ENCODE data around the gene STAT2.
"Not testable (repeated sequence)": the region's sequence is repeated elsewhere in the genome, so short reads cannot be mapped to it uniquely, and the experiment has no call there.

Gene STAT2

GRCh38 chr12:56324206-56324605 lies 35.7 kb downstream of the STAT2 start:
- DNase-seq, result peak; percentile 52

GRCh38 chr12:56321610-56322009 lies 38.3 kb downstream of the STAT2 start:
- DNase-seq, result not testable (repeated sequence)

GRCh38 chr12:56321027-56321426 lies 38.9 kb downstream of the STAT2 start:
- DNase-seq, result no peak

- no peak for DNase-seq
Measured at GRCh38 chr12:56317675-56318074, 42.2 kb downstream of the STAT2 start.

- DNase-seq, result peak; percentile 100
Measured at GRCh38 chr12:56315622-56316473, 44.1 kb downstream of the STAT2 start, which contains the start of gene CNPY2. CNPY2 (minus strand) TSS chr12:56315988; CDS start chr12:56315217, 771 bp downstream.

- peak; percentile 69 for DNase-seq
Measured at GRCh38 chr12:56315249-56315621, 44.7 kb downstream of the STAT2 start.

GRCh38 chr12:56311003-56311402 lies 48.9 kb downstream of the STAT2 start:
- DNase-seq, result no peak

- DNase-seq, result no peak
Measured at GRCh38 chr12:56308714-56309113, 51.2 kb downstream of the STAT2 start.

- DNase-seq, result no peak
Measured at GRCh38 chr12:56307221-56307965, 52.5 kb downstream of the STAT2 start.

- DNase-seq, result no peak
Measured at GRCh38 chr12:56304872-56305590, 54.9 kb downstream of the STAT2 start.

- no peak for DNase-seq
Measured at GRCh38 chr12:56304276-56304675, 55.6 kb downstream of the STAT2 start.

GRCh38 chr12:56300644-56301464 lies 59.1 kb downstream of the STAT2 start:
- no peak for DNase-seq

- DNase-seq, result peak; percentile 100
Measured at GRCh38 chr12:56299853-56300643, 59.9 kb downstream of the STAT2 start, which contains the start of gene CS. CS (minus strand) TSS chr12:56300330; CDS start chr12:56300201, 129 bp downstream.

GRCh38 chr12:56299308-56299852 lies 60.5 kb downstream of the STAT2 start:
- DNase-seq, result no peak

GRCh38 chr12:56298828-56299227 lies 61.1 kb downstream of the STAT2 start:
- DNase-seq, result no peak

- no peak for DNase-seq
Measured at GRCh38 chr12:56297400-56297799, 62.5 kb downstream of the STAT2 start.

- DNase-seq, result no peak
Measured at GRCh38 chr12:56296295-56296694, 63.6 kb downstream of the STAT2 start.

GRCh38 chr12:56293795-56294194 lies 66.1 kb downstream of the STAT2 start:
- no peak for DNase-seq
